BE2C (cell line): ENCODE results near the gene SHC4.
"Not testable (repeated sequence)": the region's sequence is repeated elsewhere in the genome, so short reads cannot be mapped to it uniquely, and the experiment has no call there.

Experiments used
- DNase-seq: peaks from one replicate; pipeline ENCODE4 v3.0.0-alpha.2; 2020
- H3K27me3 ChIP-seq: fragments of 250-450 bp; sonication (Bioruptor Pico); 2 replicates; pipeline ENCODE4 v1.5.1; 2020; ENCODE audit warnings: mild to moderate bottlenecking
- H3K36me3 ChIP-seq: fragments of 250-450 bp; sonication (Bioruptor Pico); 2 replicates; pipeline ENCODE4 v1.5.1; 2020; ENCODE audit warnings: mild to moderate bottlenecking
- H3K4me1 ChIP-seq: fragments of 250-450 bp; sonication (Bioruptor Pico); 2 replicates; pipeline ENCODE4 v1.5.1; 2020
- H3K4me3 ChIP-seq: 2 replicates; pipeline ENCODE4 v1.5.1; 2011; ENCODE audit warnings: low read depth, low read length
- H3K9me3 ChIP-seq: fragments of 250-450 bp; sonication (Bioruptor Pico); 2 replicates; pipeline ENCODE4 v1.5.1; 2020
- CTCF ChIP-seq: IDR thresholded peaks from 2 replicates; pipeline ENCODE4 v1.5.1; 2012; ENCODE audit warnings: mild to moderate bottlenecking, low read depth, low read length

SHC4 gene

GRCh38 chr15:48975472-48976419, 12.0 kb upstream of the SHC4 start:
- Histone ChIP-seq H3K27me3 (no peaks in the 10 kb centered on the region), H3K4me3 (peak overlapping the region; percentile 57), H3K36me3 (no peaks in the 10 kb centered on the region), H3K9me3 (no peaks in the 10 kb centered on the region), H3K4me1 (peaks cover 4% of the 10 kb centered on the region; the same call in 1 of the 2 replicates)
- DNase-seq, result peak; percentile 91
- peak; percentile 53 for TF ChIP-seq CTCF

DNA sequence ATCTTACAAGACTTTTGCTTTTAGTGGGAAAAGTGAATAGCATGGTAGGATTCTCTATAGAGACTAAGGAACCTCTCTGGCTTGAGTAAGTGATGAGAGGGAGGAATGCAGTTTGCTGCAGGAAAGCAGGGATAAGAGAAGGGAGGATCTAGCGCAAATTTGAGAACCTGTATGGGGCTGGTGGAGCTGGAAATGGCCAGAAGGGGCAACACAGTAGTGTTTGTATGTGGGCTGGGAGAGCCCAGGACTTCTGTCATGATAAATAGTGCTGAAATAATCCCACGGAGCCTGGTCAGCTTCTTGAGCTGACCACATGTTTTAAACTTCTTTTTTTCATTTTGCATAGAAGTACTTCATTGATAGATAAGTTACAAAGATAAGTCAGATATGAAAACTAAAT, 11.2 kb upstream of the SHC4 start:
- 0 out of 2 replicates have a peak, but pooled peaks have one; percentile 18 for TF ChIP-seq CTCF
- no peaks in the 10 kb centered on the region for H3K9me3 ChIP-seq
- H3K36me3 ChIP-seq, result no peaks in the 10 kb centered on the region
- peak; percentile 30 for DNase-seq
- H3K27me3 ChIP-seq, result no peaks in the 10 kb centered on the region
- peaks cover 4% of the 10 kb centered on the region; the same call in 1 of the 2 replicates for H3K4me1 ChIP-seq
- H3K4me3 ChIP-seq, result no peak overlapping the region

- Histone ChIP-seq H3K9me3 (no peaks in the 10 kb centered on the region), H3K36me3 (no peaks in the 10 kb centered on the region), H3K27me3 (no peaks in the 10 kb centered on the region), H3K4me1 (no peaks in the 10 kb centered on the region), H3K4me3 (no peak overlapping the region)
- no peak for DNase-seq
- no peak for TF ChIP-seq CTCF
These were observed 9.2 kb upstream of the SHC4 start for GRCh38 chr15:48972750-48973503.

GRCh38 chr15:48970926-48971325, 7.2 kb upstream of the SHC4 start:
- not testable (repeated sequence) for H3K27me3 ChIP-seq, DNase-seq, H3K36me3 ChIP-seq, H3K4me1 ChIP-seq, H3K9me3 ChIP-seq, H3K4me3 ChIP-seq

GRCh38 chr15:48968066-48968465, 4.3 kb upstream of the SHC4 start:
- no peak overlapping the region for H3K4me3 ChIP-seq
- H3K4me1 ChIP-seq, result no peaks in the 10 kb centered on the region
- DNase-seq, result no peak
- no peaks in the 10 kb centered on the region for H3K36me3 ChIP-seq
- H3K27me3 ChIP-seq, result no peaks in the 10 kb centered on the region
- no peaks in the 10 kb centered on the region for H3K9me3 ChIP-seq
- TF ChIP-seq CTCF, result no peak

GRCh38 chr15:48967336-48967735, 3.6 kb upstream of the SHC4 start:
- Histone ChIP-seq H3K27me3 (no peaks in the 10 kb centered on the region), H3K4me3 (no peak overlapping the region), H3K36me3 (no peaks in the 10 kb centered on the region), H3K4me1 (no peaks in the 10 kb centered on the region), H3K9me3 (no peaks in the 10 kb centered on the region)
- DNase-seq, result no peak
- TF ChIP-seq CTCF, result no peak
